GM13976 (cell line): ENCODE measurements around the gene FARS2.

Experiments used
- DNase-seq: peaks from one replicate; pipeline ENCODE4 v3.0.0; 2012; ENCODE audit warnings: low spot score
- CTCF ChIP-seq: IDR thresholded peaks from 2 replicates; pipeline ENCODE4 v1.5.1; 2012; ENCODE audit warnings: borderline replicate concordance, mild to moderate bottlenecking; ENCODE audit not compliant: insufficient read depth; ENCODE audit errors: extremely low read depth, missing control alignments, control extremely low read depth
- in situ Hi-C: fragments of 300-500 bp; cut with MboI; formaldehyde crosslinking; loops from one replicate; pipeline ENCODE4 v1.12.0; 2022; ENCODE audit warnings: low sequenced_read_pairs, mixed read lengths, inconsistent platforms; ENCODE audit not compliant: unreplicated experiment

The FARS2 gene

GRCh38 chr6:5478380-5478779 lies 217.1 kb downstream of the FARS2 start:
- in situ Hi-C loops, result no loop called here
- no peak for TF ChIP-seq CTCF
- DNase-seq, result no peak

- in situ Hi-C loops, result no loop called here
- TF ChIP-seq CTCF, result no peak
These were observed 219.7 kb downstream of the FARS2 start for GRCh38 chr6:5481033-5481432.

GRCh38 chr6:5481750-5482149 lies 220.4 kb downstream of the FARS2 start:
- no peak for DNase-seq
- TF ChIP-seq CTCF, result no peak
- in situ Hi-C loops, result no loop called here

More at GRCh38 chr6:5481033-5481432, 219.7 kb downstream of the FARS2 start:
- DNase-seq, result no peak

GRCh38 chr6:5482619-5483018 lies 221.3 kb downstream of the FARS2 start:
- no peak for TF ChIP-seq CTCF
- in situ Hi-C loops, result no loop called here
- no peak for DNase-seq

- TF ChIP-seq CTCF, result no peak
- DNase-seq, result no peak
- in situ Hi-C loops, result no loop called here
These were observed 223.4 kb downstream of the FARS2 start for GRCh38 chr6:5484692-5485091.

- DNase-seq, result peak; percentile 47
- in situ Hi-C loops, result no loop called here
- TF ChIP-seq CTCF, result no peak
These were observed 224.9 kb downstream of the FARS2 start for GRCh38 chr6:5486214-5486613.
